Activated naive CD8-positive, alpha-beta T cell (primary cell): ENCODE results near the gene RPRD1B.

ENCODE experiments used
- H3K27ac Mint-ChIP-seq: one replicate; pipeline ENCODE4 v1.8.0; 2021; ENCODE audit warnings: mixed read lengths
- H3K27me3 Mint-ChIP-seq: one replicate; pipeline ENCODE4 v1.8.0; 2021; ENCODE audit warnings: mixed read lengths
- H3K36me3 Mint-ChIP-seq: one replicate; pipeline ENCODE4 v1.8.0; 2021; ENCODE audit warnings: mixed read lengths
- H3K4me1 Mint-ChIP-seq: one replicate; pipeline ENCODE4 v1.8.0; 2021; ENCODE audit warnings: low read depth, mixed read lengths
- H3K4me3 Mint-ChIP-seq: one replicate; pipeline ENCODE4 v1.8.0; 2021; ENCODE audit warnings: mild to moderate bottlenecking, mixed read lengths
- H3K9me3 Mint-ChIP-seq: one replicate; pipeline ENCODE4 v1.8.0; 2021; ENCODE audit warnings: low read depth, mixed read lengths

RPRD1B gene, protein sequence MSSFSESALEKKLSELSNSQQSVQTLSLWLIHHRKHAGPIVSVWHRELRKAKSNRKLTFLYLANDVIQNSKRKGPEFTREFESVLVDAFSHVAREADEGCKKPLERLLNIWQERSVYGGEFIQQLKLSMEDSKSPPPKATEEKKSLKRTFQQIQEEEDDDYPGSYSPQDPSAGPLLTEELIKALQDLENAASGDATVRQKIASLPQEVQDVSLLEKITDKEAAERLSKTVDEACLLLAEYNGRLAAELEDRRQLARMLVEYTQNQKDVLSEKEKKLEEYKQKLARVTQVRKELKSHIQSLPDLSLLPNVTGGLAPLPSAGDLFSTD

DNA sequence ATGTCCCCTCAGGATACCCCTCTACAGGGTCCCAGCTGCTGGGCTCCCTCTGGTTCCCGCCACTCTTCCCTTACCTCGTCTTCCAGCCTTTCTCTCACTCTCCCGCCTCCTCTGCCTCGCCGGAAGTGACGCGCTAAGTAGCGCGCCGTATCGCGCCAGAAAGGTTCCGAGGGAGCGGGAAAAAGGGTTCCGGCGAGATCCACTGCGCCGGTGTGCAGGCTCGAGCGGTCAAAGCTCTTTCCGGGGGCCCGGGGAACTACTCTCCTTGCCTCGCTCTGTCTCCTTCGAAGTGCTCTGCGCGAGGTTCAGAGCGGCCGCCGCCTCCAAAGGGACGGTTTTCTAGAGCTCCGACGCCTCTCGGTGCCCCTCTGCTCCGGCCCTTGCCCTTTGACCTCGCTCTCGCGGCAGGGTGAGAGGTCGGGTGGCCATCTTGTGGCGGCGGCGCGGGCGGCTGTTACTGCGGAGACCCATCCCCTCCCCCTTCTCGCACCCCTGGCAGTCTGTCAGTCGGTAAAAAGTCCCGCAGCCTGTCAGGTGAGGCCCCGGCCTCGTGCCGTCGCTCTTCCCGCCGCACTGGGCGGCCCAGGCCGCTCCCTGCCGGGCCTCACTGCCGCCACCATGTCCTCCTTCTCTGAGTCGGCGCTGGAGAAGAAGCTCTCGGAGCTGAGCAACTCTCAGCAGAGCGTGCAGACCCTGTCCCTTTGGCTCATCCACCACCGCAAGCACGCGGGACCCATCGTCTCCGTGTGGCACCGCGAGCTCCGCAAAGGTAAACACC lies at the start of gene RPRD1B, which contains the start of gene TTI1:
Gene RPRD1B, plus strand, starts transcription at position 417 of the 778 bp plus-strand sequence. Its CDS starts 202 bp downstream, at position 619.
Gene TTI1, minus strand, starts transcription at position 127 of the 778 bp plus-strand sequence. CDS start 19,640 bp downstream, outside the sequence.
- H3K27me3 Mint-ChIP-seq = no peaks in the 10 kb centered on the region
- peak within 1 kb of the TSS; percentile 95 for H3K27ac Mint-ChIP-seq
- H3K9me3 Mint-ChIP-seq = no peaks in the 10 kb centered on the region
- peaks cover 80% of the 10 kb centered on the region for H3K4me1 Mint-ChIP-seq
- H3K4me3 Mint-ChIP-seq = peak within 1 kb of the TSS; percentile 99
- H3K36me3 Mint-ChIP-seq = peaks cover 11% of the 10 kb centered on the region

DNA sequence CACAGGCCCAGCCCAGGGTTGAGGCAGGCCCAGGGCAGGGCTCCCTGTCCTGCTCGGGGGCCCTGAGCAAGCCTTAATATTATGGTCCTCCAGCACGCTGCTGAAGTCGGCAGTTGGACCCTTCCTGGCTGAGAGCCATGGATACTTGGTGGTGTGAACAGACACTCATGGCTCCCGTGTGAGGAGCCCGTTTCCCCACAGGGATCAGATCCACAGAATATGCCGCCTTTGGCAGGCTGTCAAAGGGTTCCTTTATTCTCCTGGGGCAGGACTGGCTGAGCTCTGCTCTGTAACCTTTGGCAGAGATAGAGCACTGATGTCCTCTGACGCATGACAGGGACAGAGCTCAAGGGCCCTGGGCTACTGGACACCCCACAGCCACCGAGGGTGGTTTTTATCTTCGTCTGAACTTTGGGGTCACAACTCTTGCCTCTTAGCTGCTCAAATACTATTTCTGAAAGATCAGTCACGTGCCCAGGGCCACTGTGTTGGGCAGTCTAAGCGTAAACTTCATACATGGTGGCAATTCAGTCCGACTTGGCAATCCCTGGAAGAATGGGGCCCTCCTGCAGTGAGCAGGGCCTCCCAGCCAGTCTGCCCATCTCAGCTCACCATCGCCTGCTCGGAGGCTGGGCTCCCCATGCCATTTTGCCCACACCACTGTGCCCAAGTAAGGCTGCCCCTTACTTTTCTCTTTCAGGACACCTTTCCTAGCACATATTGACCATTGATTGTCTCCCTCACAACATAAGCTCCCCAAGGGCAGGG lies 49.3 kb upstream of the RPRD1B start:
- Mint-ChIP-seq H3K36me3 (peaks cover 30% of the 10 kb centered on the region), H3K27ac (no peak overlapping the region), H3K4me3 (no peak overlapping the region), H3K27me3 (no peaks in the 10 kb centered on the region), H3K9me3 (no peaks in the 10 kb centered on the region), H3K4me1 (no peaks in the 10 kb centered on the region)

DNA sequence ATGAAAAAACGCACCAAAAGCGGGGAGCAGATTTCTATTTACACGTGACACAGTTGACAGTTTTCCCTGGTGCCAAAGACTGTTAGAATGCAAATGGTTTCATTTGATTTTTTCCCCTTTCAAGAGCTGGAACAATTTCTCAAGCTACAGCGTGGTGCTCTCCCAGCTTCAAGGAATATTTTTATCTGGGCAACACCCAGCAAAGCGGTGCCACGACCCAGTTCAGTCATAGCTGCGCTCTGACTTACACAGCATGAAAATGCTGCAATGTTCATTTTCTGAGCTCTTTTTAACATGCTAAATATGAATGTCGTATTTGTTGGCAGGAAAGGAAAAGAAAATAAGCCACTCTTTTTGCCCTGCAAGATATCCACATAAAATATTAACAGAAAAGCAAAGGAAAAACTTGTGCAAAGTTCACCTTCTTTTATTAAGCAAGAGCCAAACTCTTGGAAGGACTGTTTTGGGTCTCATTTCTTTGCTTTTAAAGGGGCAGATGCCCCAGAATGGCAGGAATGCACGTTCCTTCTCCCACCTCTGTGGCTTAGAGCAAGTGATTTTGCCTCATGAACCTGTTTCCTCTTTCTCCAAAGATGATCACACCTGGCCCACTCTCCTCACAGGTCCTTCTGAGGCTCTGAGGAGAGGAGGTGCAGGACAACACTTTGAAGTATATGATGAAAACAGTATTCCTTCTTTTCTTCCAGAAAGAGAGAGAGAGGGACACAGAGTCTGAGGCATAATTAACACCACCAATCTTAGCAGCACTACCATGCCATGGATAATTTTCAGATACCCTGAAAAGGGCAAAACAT lies 47.3 kb upstream of the RPRD1B start:
- Mint-ChIP-seq H3K36me3 (peaks cover 29% of the 10 kb centered on the region), H3K9me3 (no peaks in the 10 kb centered on the region), H3K27ac (no peak overlapping the region), H3K27me3 (no peaks in the 10 kb centered on the region), H3K4me3 (no peak overlapping the region), H3K4me1 (peaks cover 16% of the 10 kb centered on the region)

DNA sequence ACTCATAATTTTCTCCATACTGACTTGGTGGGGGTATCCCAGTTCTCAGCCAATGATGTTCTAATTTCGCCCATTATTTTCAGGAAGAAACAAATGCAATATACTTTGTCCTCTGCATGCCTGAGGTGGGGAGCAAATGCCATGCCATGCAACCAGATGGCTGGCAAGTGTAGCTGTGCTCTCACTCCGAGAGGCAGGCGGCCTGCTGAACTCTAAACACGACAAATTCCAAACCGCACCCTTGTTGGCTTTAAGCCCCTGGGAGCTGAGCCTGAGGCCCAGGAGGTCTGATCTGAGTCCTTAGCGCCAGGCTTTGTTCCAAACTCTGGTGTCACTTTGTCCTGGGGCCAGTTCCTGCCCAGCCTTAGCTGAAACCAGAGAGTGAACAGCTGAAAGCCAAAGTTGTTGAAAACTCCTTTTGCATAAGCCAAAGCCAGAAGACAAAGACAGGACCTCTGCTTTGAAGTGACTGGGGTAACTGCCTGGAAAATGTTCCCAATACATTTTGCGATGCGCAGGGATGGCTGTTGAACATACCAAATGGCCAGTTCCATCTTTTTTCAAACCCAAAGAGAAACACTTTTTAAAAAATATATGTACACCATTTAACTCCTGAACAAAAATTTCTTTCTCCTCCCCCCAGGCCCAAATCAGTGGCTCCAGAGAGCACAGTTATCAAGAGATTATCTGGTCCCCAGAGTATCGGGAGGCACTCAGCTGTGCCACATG lies 46.5 kb upstream of the RPRD1B start:
- peaks cover 27% of the 10 kb centered on the region for H3K36me3 Mint-ChIP-seq
- no peaks in the 10 kb centered on the region for H3K9me3 Mint-ChIP-seq
- no peak overlapping the region for H3K4me3 Mint-ChIP-seq
- H3K4me1 Mint-ChIP-seq = peaks cover 18% of the 10 kb centered on the region
- H3K27ac Mint-ChIP-seq = no peak overlapping the region
- no peaks in the 10 kb centered on the region for H3K27me3 Mint-ChIP-seq

DNA sequence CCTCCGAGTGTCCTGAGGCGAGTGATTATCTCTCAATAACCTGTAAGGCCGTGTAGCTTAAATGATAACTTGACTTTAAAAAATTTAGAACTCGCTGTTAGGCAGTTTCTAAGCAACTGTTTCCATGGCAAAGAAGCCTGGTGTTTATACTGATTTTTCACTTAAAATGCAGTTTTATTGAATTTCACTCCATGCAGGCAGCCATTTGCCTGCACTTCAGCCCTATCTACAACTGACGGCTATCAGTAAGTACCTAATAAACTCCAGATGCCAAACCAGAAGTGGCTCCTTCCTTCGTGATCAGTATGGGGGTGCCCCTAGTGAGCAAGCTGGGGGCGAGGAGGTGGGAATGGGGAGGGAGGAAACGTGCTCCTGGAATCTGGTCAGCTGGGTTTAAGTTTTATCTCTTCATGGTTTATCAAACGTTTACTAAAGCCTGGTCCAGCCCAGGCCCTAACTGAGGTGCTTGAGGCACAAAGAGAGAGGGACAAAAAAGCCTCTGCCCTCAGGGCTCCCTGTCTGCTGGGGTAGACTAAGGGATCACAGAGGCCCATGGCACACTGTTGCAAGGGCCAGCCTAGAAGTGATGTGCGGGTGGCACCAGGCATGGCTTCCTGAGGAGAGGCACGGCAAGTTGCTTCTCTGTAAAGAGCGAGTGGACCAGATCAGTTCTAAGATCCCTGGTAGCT lies 45.8 kb upstream of the RPRD1B start:
- H3K36me3 Mint-ChIP-seq = peaks cover 23% of the 10 kb centered on the region
- no peak overlapping the region for H3K27ac Mint-ChIP-seq
- H3K4me1 Mint-ChIP-seq = peaks cover 18% of the 10 kb centered on the region
- no peaks in the 10 kb centered on the region for H3K27me3 Mint-ChIP-seq
- no peaks in the 10 kb centered on the region for H3K9me3 Mint-ChIP-seq
- H3K4me3 Mint-ChIP-seq = no peak overlapping the region

DNA sequence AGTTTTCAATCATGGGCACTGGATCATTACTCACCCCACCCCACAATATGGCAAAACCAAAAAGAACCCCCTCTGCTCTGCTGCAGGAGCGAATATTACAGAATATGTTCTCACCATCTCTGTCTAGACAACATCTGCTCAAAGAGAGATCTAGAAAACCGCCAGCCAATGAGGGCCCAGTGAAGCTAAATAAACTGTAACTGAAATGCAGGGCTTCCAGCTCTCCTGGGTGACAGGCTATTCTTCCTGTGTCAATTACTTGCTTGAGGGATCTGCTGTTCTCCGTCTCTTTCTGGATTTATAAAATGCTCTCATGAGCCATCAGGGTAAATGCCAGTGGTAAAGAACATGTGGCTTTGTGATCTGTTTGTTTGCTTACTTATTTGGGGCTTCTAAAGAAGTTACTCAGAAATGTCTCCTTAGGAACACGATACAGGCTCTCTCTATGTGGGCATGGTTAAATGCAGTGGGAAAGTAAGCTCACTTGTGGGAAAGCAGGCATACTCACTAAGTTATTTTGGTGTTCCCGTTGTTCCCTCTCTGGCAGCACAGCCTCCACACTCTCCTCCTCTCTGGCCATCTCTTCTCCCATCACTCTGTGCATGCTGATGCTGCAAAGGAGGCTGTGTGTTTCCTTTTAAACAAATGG lies 45.1 kb upstream of the RPRD1B start:
- H3K36me3 Mint-ChIP-seq = peaks cover 18% of the 10 kb centered on the region
- no peak overlapping the region for H3K4me3 Mint-ChIP-seq
- H3K9me3 Mint-ChIP-seq = no peaks in the 10 kb centered on the region
- peaks cover 18% of the 10 kb centered on the region for H3K4me1 Mint-ChIP-seq
- H3K27ac Mint-ChIP-seq = no peak overlapping the region
- no peaks in the 10 kb centered on the region for H3K27me3 Mint-ChIP-seq

DNA sequence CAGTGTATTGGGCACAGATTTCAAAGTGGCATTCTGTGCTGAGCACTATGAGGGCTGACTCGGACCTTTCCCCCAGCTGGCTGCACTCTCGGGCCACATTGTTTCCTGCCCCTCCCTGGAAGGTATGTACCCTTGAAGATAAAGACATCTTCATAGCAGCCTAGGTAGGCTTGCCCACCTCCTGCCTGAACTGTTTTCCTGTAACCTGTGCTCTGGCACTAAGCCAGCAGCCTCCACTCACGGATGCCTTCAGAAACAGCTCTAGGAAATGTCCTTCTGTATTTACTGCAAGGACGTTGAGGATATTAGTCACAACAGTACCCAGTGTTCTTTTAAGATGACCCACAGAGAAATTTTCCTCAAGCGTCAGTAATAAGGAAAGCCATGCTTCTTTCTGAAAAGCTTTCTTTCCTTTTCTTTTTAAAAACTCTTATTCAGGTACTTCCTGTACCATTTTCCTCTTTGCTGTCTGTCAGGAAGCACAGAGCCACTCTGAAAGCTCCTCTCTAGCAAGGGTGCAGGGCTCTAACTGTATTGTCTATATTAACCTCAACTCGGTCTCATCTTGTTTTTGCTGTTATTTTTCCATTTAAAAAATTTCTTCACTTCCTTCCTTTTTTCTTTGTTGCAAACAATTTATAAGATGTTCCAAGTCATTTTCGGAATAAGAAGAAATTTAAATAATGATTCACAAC lies 43.8 kb upstream of the RPRD1B start:
- Mint-ChIP-seq H3K27me3 (no peaks in the 10 kb centered on the region), H3K4me3 (no peak overlapping the region), H3K27ac (peak overlapping the region; percentile 68), H3K4me1 (peaks cover 18% of the 10 kb centered on the region), H3K9me3 (no peaks in the 10 kb centered on the region), H3K36me3 (peaks cover 17% of the 10 kb centered on the region)

DNA sequence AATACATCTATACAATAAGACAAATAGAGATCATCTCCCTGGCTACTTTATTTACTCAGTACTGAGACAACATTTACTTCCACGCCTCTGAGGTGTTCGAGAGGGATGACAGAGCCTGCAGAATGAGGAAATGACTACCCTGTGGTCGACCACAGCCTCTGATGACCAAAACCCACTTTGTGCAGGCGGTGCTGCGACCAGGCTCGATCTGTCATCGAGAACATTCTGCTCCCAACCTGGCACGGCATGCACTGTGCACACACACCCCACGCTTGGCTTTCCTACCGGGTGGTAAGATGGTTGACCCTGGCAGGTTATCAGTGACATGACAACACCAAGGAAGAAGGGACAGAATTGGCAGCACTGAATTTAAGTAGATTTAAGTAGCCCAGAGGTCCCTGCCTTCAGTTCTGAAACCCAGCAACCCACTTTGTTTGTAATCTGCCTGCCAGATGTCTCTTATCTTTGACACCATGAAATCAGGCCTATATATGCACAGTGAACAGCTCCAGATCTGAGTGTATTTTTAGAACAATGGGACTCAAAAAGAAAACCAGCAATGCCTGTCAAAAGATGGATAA lies 42.9 kb upstream of the RPRD1B start:
- H3K36me3 Mint-ChIP-seq = peaks cover 18% of the 10 kb centered on the region
- H3K27ac Mint-ChIP-seq = peak overlapping the region; percentile 46
- H3K4me3 Mint-ChIP-seq = no peak overlapping the region

DNA sequence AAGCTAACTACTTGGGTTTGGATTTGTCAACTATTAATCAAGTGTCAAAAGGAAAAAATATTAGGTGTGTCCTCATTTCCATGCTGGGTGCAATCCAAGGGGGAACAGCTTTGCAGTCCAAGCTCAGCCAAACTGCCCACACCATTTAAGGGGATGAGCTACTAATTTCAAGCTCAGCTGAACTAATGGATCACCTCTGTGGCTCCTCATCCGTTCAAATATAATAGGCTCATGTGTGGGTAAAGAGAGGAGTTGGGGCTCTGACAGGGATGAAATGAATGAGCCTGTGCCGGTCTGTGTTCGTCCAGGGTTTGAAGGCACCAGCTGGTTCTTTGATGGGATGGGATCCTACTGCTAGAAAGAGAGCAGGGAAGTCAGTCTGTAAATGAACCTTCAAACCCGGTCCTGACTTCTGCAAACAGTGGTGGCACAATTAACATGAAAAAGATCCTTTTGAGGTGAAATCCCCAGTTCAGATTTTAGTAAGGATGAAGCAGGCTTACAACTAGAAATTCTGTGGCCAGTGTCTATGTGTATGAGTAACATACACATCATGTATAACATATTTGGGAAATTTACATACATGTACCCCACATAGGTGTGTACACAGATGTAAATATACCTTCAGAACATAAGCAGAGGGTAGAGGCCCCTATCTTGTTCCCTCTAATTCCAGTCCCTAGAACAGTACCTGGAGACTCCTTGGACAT lies 42.2 kb upstream of the RPRD1B start:
- Mint-ChIP-seq H3K36me3 (peaks cover 18% of the 10 kb centered on the region), H3K27ac (peak overlapping the region; percentile 46), H3K9me3 (no peaks in the 10 kb centered on the region), H3K4me1 (peaks cover 18% of the 10 kb centered on the region), H3K4me3 (no peak overlapping the region), H3K27me3 (no peaks in the 10 kb centered on the region)

More for the DNA sequence above, 42.9 kb upstream of the RPRD1B start:
- H3K27me3 Mint-ChIP-seq = no peaks in the 10 kb centered on the region
- no peaks in the 10 kb centered on the region for H3K9me3 Mint-ChIP-seq
- H3K4me1 Mint-ChIP-seq = peaks cover 18% of the 10 kb centered on the region

DNA sequence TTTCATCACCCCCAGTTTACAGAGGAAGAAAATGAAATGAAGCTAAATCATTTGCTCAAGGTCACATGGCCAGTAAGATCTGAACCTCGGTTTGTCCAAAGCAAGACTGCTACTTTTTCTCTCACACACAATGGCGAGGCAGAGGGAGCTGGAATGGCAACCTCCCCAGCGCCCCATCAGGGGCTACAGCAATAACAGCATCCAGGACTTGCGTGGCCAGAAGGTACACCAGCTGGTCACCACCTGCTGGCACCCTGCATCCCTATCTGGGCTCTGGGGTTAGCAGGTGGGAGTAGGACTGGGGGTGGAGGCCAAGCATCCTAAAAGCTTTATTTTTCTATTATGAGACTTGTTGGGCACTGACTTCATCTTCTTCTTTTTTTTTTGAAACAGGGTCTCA lies 41.6 kb upstream of the RPRD1B start:
- Mint-ChIP-seq H3K4me1 (peaks cover 18% of the 10 kb centered on the region), H3K27me3 (no peaks in the 10 kb centered on the region), H3K4me3 (no peak overlapping the region), H3K36me3 (peaks cover 17% of the 10 kb centered on the region), H3K9me3 (no peaks in the 10 kb centered on the region), H3K27ac (no peak overlapping the region)

DNA sequence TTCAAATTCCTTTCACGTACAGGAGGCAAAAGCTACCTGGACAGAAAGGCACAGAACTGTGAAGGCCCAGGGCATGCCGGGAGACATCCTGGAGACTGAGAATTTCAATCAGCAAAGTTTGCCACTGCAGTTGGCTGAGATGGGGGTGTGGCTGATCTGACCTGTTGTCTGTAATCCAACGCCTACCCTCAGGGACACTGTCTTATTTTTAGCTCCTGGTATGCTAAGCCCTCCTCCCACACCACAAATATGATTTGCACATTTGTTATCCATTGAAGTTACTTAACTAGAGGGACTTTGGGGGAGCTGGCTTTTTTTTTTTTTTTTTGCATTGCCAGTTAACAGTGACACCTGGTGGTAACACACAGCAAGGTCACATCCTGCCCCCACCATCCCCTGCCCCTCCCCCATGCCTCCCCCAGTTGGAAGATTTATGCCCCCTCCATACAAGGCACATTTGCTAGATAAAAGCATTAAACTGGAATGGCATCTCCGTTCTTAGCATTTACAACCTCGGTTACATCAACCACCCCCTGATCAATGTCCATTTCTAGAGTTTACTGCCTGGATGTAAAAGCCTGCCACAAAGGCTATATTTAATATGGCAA lies 40.6 kb upstream of the RPRD1B start:
- Mint-ChIP-seq H3K36me3 (peaks cover 19% of the 10 kb centered on the region), H3K9me3 (no peaks in the 10 kb centered on the region), H3K4me1 (peaks cover 18% of the 10 kb centered on the region), H3K27me3 (no peaks in the 10 kb centered on the region), H3K27ac (no peak overlapping the region), H3K4me3 (no peak overlapping the region)
